ENCODE results near the gene POLR2B.

POLR2B gene

DNA sequence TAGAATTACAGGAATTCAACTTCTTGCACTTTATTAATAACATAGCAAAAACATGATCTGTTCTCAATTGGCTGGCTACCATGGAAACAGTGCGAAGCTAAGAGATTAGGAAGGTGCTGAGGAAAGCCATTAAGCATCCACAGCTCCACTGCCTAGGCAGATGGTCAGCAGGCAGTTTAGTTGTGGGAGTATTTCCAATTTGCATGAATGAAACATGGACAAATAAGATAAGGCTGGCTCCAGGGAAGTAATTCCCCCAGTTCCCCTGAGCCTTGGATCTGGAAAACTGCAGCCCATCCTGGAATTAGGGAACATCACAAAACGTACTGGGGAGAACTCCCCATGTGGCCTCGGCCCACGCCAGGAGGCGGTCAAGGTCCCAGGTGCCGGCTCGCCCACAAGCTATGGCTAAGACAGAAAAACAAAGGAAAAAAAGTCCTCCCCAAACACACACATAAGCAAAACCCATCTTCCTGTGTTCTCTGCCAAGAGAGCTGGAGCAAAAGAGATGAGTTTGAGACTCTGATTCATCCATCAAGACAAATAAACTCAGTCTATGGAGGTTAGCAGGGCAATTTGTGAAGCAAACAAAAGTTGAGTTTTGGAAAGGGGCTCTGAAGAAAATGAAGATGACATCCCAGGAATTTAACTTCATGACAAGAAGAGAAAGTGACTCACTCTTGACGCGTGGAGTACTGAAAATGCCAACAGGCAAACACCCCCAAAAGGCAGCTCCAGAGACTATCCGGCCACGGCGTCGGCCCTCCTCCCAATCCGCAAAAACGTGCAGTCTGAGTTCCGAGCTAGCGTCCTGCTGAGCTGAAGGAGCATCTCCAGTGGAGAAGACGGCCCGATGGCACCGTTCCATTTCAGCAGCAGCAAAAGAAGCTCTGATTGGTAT, 86.4 kb downstream of the POLR2B start:
- H3K4me1 ChIP-seq (ENCODE audit: insufficient read depth, insufficient read length): no peaks in the 10 kb centered on the region
- H3K9me3 ChIP-seq (ENCODE audit: insufficient read depth, low read length): no peaks in the 10 kb centered on the region
- TF ChIP-seq YY1 (IDR thresholded peaks at IDR 0.05; ENCODE audit: insufficient read depth, insufficient read length) (no peak), ZNF274 (IDR thresholded peaks at IDR 0.05; ENCODE audit: low read depth, low read length) (no peak), SUZ12 (IDR thresholded peaks at IDR 0.05; ENCODE audit: extremely low read depth, insufficient read depth, insufficient read length) (no peak)
- H3K9ac ChIP-seq (ENCODE audit: insufficient read length, low read depth): no peak overlapping the region
- no peaks in the 10 kb centered on the region for H3K27me3 ChIP-seq (ENCODE audit: insufficient read depth, insufficient read length)
- DNase-seq (ENCODE audit: low read depth, low spot score): no peak
- no peak overlapping the region for H3K4me3 ChIP-seq (ENCODE audit: insufficient read length, low read depth)
- no peaks in the 10 kb centered on the region for H3K36me3 ChIP-seq (ENCODE audit: insufficient read depth, insufficient read length, low read length)

DNA sequence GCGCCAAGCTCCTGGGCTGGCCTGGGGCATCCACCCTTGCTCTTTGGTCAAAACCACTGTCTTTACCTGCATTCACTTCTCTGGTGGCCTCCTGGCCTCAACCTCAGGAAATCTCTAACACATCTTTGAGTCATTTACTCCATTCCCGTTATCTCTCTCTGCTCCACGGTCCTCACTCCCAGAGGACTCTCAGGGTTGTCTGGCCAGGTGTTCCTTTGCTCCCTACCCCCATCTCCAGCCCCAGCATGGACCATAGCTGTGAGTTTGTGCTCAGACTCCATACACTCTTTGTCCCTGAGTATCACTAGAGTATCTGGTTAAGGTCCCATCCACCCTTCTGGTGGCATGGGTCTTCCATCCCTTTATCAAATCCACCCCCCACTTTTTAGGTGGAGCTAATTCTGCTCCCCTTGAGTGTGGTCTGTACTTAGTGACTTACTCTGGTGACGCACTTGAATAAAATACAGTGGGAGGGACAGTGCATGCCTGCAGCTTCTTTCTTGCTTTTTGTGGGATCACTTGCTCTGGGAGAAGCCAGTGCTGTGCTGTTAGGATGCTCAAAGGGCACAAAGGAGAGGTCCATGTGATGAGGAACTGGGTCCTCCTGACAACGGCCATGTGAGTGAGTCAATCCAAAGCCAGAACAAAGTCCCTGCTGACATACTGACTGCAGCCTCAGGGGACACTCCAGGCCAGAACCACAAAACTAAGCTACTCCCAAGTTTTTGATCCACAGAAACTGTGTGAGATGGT, 87.2 kb downstream of the POLR2B start:
- H3K4me3 ChIP-seq (ENCODE audit: insufficient read length, low read depth): no peak overlapping the region
- TF ChIP-seq SUZ12 (IDR thresholded peaks at IDR 0.05; ENCODE audit: extremely low read depth, insufficient read depth, insufficient read length) (no peak), ZNF274 (IDR thresholded peaks at IDR 0.05; ENCODE audit: low read depth, low read length) (no peak), YY1 (IDR thresholded peaks at IDR 0.05; ENCODE audit: insufficient read depth, insufficient read length) (no peak)
- DNase-seq (ENCODE audit: low read depth, low spot score): no peak

DNA sequence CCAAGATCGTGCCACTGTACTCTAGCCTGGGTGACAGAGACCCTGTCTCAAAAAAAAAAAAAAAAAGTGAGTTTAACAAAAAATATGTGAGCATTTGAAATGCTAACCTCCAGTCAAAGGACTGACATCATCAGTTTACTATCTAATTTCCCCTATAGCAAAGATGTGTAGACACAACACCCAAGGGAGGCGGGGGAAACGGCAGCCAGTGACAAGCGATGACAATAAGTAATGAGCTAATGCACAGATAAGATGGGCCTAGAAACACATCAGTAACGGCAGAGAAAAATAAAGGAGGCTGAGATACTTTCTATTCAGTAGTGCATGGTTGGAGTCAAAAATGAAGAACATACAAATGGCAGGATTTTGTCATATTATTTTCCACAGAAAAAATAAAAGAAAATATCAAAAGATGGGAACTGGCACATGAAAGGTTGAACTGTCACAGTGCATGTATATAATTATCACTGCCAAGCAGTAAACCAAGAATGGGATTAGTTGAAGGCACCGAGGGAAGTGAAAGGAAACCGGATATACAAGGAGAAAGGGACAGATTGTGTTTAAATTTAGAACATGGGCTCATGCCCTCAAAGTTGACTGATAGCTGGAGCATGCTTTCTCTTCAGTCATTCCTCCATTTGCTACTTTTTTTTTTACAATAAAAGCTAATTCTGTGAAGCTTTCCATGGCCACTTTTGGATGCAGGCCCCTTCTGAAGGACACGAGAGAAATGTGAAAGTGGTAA, 89.7 kb downstream of the POLR2B start:
- DNase-seq (ENCODE audit: low read depth, low spot score): no peak
- H3K9ac ChIP-seq (ENCODE audit: insufficient read length, low read depth): no peak overlapping the region
- H3K4me3 ChIP-seq (ENCODE audit: insufficient read length, low read depth): no peak overlapping the region
- no peaks in the 10 kb centered on the region for H3K4me1 ChIP-seq (ENCODE audit: insufficient read depth, insufficient read length)
- H3K9me3 ChIP-seq (ENCODE audit: insufficient read depth, low read length): no peaks in the 10 kb centered on the region
- no peaks in the 10 kb centered on the region for H3K36me3 ChIP-seq (ENCODE audit: insufficient read depth, insufficient read length, low read length)
- TF ChIP-seq SUZ12 (IDR thresholded peaks at IDR 0.05; ENCODE audit: extremely low read depth, insufficient read depth, insufficient read length): no peak
- TF ChIP-seq YY1 (IDR thresholded peaks at IDR 0.05; ENCODE audit: insufficient read depth, insufficient read length): no peak
- no peak for TF ChIP-seq ZNF274 (IDR thresholded peaks at IDR 0.05; ENCODE audit: low read depth, low read length)
- H3K27me3 ChIP-seq (ENCODE audit: insufficient read depth, insufficient read length): no peaks in the 10 kb centered on the region

More for the DNA sequence above, 87.2 kb downstream of the POLR2B start:
- Histone ChIP-seq H3K9ac (ENCODE audit: insufficient read length, low read depth) (no peak overlapping the region), H3K9me3 (ENCODE audit: insufficient read depth, low read length) (no peaks in the 10 kb centered on the region), H3K36me3 (ENCODE audit: insufficient read depth, insufficient read length, low read length) (no peaks in the 10 kb centered on the region), H3K4me1 (ENCODE audit: insufficient read depth, insufficient read length) (no peaks in the 10 kb centered on the region), H3K27me3 (ENCODE audit: insufficient read depth, insufficient read length) (no peaks in the 10 kb centered on the region)

DNA sequence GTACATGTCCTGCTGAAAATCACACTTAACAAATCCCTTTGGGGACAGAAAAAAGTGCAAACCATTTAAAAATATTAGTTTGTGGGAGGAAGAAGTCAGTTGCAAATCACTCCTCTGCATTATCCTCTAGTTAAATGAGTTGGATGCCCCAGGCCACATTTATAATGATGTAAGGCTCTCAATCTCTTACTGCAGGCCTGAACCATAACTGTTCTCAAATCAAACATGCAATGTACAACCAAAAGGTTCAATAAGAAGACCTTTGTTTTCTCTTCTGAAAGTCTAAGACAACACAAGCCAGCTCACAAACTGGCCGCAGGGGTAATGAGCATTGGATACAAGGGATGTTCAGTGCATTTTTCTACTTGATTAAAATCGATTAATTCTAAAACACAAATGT, 91.8 kb downstream of the POLR2B start:
- H3K36me3 ChIP-seq (ENCODE audit: insufficient read depth, insufficient read length, low read length): no peaks in the 10 kb centered on the region
- no peak overlapping the region for H3K9ac ChIP-seq (ENCODE audit: insufficient read length, low read depth)
- TF ChIP-seq YY1 (IDR thresholded peaks at IDR 0.05; ENCODE audit: insufficient read depth, insufficient read length) (no peak), SUZ12 (IDR thresholded peaks at IDR 0.05; ENCODE audit: extremely low read depth, insufficient read depth, insufficient read length) (no peak), ZNF274 (IDR thresholded peaks at IDR 0.05; ENCODE audit: low read depth, low read length) (no peak)
- H3K4me1 ChIP-seq (ENCODE audit: insufficient read depth, insufficient read length): no peaks in the 10 kb centered on the region
- no peaks in the 10 kb centered on the region for H3K27me3 ChIP-seq (ENCODE audit: insufficient read depth, insufficient read length)
- no peak for DNase-seq (ENCODE audit: low read depth, low spot score)
- no peaks in the 10 kb centered on the region for H3K9me3 ChIP-seq (ENCODE audit: insufficient read depth, low read length)
- no peak overlapping the region for H3K4me3 ChIP-seq (ENCODE audit: insufficient read length, low read depth)

DNA sequence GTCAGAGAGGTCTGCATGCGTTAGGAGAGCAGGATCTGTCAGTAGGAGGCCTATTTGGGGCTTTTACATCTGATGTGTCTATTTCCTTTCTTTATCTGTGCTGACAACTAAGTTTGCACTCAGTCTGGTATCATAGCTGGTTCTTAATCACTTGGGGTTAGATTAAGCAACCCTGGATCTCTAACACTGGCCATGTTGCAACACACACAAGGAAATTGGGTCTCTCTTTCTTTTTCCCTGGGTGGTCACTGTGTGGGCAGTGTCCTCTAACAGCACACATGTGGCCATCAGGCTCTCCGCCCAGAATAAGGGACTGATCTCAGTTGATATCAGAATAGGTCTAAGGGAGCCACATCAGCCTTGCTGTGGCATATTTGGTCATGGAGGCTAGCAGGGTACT, 92.6 kb downstream of the POLR2B start:
- no peak overlapping the region for H3K4me3 ChIP-seq (ENCODE audit: insufficient read length, low read depth)
- H3K27me3 ChIP-seq (ENCODE audit: insufficient read depth, insufficient read length): no peaks in the 10 kb centered on the region
- H3K9ac ChIP-seq (ENCODE audit: insufficient read length, low read depth): no peak overlapping the region
- no peaks in the 10 kb centered on the region for H3K4me1 ChIP-seq (ENCODE audit: insufficient read depth, insufficient read length)
- no peak for DNase-seq (ENCODE audit: low read depth, low spot score)
- H3K36me3 ChIP-seq (ENCODE audit: insufficient read depth, insufficient read length, low read length): peaks cover 3% of the 10 kb centered on the region
- H3K9me3 ChIP-seq (ENCODE audit: insufficient read depth, low read length): no peaks in the 10 kb centered on the region
- TF ChIP-seq YY1 (IDR thresholded peaks at IDR 0.05; ENCODE audit: insufficient read depth, insufficient read length) (no peak), ZNF274 (IDR thresholded peaks at IDR 0.05; ENCODE audit: low read depth, low read length) (no peak), SUZ12 (IDR thresholded peaks at IDR 0.05; ENCODE audit: extremely low read depth, insufficient read depth, insufficient read length) (no peak)

DNA sequence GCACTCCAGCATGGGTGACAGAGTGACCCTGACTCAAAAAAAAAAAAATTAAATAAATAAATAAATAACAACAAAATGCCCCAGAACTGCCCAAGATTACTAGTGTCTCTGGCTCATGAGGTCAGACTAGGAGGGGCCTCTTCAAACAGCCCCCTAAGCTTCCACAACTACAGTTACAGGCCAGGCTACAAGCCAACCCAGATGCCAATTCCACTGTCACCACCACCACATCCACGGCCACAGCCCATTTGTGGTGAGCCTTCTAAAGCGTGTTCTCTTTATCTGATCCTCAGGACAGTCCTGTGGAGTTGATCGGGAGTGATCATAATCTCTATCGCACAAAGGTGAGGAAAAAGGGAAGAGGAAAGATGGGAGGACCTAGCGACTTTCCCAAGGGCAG, 94.9 kb downstream of the POLR2B start:
- H3K4me3 ChIP-seq (ENCODE audit: insufficient read length, low read depth): no peak overlapping the region
- H3K9me3 ChIP-seq (ENCODE audit: insufficient read depth, low read length): no peaks in the 10 kb centered on the region
- TF ChIP-seq SUZ12 (IDR thresholded peaks at IDR 0.05; ENCODE audit: extremely low read depth, insufficient read depth, insufficient read length): no peak
- no peak for TF ChIP-seq ZNF274 (IDR thresholded peaks at IDR 0.05; ENCODE audit: low read depth, low read length)
- no peak for TF ChIP-seq YY1 (IDR thresholded peaks at IDR 0.05; ENCODE audit: insufficient read depth, insufficient read length)
- DNase-seq (ENCODE audit: low read depth, low spot score): no peak
- H3K9ac ChIP-seq (ENCODE audit: insufficient read length, low read depth): no peak overlapping the region
- no peaks in the 10 kb centered on the region for H3K27me3 ChIP-seq (ENCODE audit: insufficient read depth, insufficient read length)
- H3K36me3 ChIP-seq (ENCODE audit: insufficient read depth, insufficient read length, low read length): peaks cover 6% of the 10 kb centered on the region
- no peaks in the 10 kb centered on the region for H3K4me1 ChIP-seq (ENCODE audit: insufficient read depth, insufficient read length)
